Erythroblast (primary cell): ENCODE results near the gene NDUFC1.
"Not testable (repeated sequence)": the region's sequence is repeated elsewhere in the genome, so short reads cannot be mapped to it uniquely, and the experiment has no call there.

Source experiments
- DNase-seq, 2 experiments: peaks; one replicate each; lab custom pipeline; 2025; lab: John Stamatoyannopoulos, UW
- GATA1 ChIP-seq: IDR thresholded peaks from 2 replicates; pipeline ENCODE4 v1.6.1; 2011; ENCODE audit warnings: low read depth, mild to moderate bottlenecking, control low read depth, low read length, moderate library complexity
- POLR2A ChIP-seq: IDR thresholded peaks from 2 replicates; pipeline ENCODE4 v1.6.1; 2011; ENCODE audit warnings: mild to moderate bottlenecking, low read length

NDUFC1 gene

GRCh38 chr4:139301821-139302611 is at the start of gene NDUFC1:
Gene NDUFC1, minus strand, starts transcription at chr4:139302477. Its CDS starts 6,679 bp downstream, at chr4:139295798.
- no peak for TF ChIP-seq GATA1
- peak; percentile 26 for TF ChIP-seq POLR2A
- peak; percentile 81 to 84 for DNase-seq

- peak; percentile 66 to 68 for DNase-seq
- TF ChIP-seq GATA1 = no peak
- TF ChIP-seq POLR2A = no peak
Observed at GRCh38 chr4:139337612-139338011, 35.3 kb upstream of the NDUFC1 start.

GRCh38 chr4:139333046-139333445 is 30.8 kb upstream of the NDUFC1 start:
- DNase-seq = peak in 1 of 2 experiments; percentile 9
- no peak for TF ChIP-seq GATA1
- no peak for TF ChIP-seq POLR2A

- TF ChIP-seq GATA1 (no peak), POLR2A (no peak)
Observed at GRCh38 chr4:139331185-139331584, 28.9 kb upstream of the NDUFC1 start.

GRCh38 chr4:139330283-139330682 is 28.0 kb upstream of the NDUFC1 start:
- TF ChIP-seq POLR2A (no peak), GATA1 (no peak)
- no peak for DNase-seq

More at GRCh38 chr4:139331185-139331584, 28.9 kb upstream of the NDUFC1 start:
- no peak for DNase-seq

GRCh38 chr4:139329665-139330200 is 27.5 kb upstream of the NDUFC1 start:
- TF ChIP-seq POLR2A (no peak), GATA1 (no peak)
- DNase-seq = no peak

- DNase-seq = no peak
- TF ChIP-seq GATA1 = no peak
- no peak for TF ChIP-seq POLR2A
Observed at GRCh38 chr4:139324620-139325019, 22.3 kb upstream of the NDUFC1 start.

GRCh38 chr4:139322541-139322940 is 20.3 kb upstream of the NDUFC1 start:
- DNase-seq = not testable (repeated sequence)

GRCh38 chr4:139322070-139322469 is 19.8 kb upstream of the NDUFC1 start:
- DNase-seq = peak; percentile 39 to 75

- no peak for DNase-seq
- TF ChIP-seq GATA1 (no peak), POLR2A (no peak)
Observed at GRCh38 chr4:139319571-139319970, 17.3 kb upstream of the NDUFC1 start.

- no peak for DNase-seq
- TF ChIP-seq GATA1 (no peak), POLR2A (no peak)
Observed at GRCh38 chr4:139317635-139318034, 15.4 kb upstream of the NDUFC1 start.

- DNase-seq = no peak
- TF ChIP-seq POLR2A (no peak), GATA1 (no peak)
Observed at GRCh38 chr4:139316733-139317132, 14.5 kb upstream of the NDUFC1 start.

GRCh38 chr4:139315221-139315675 is 13.0 kb upstream of the NDUFC1 start:
- no peak for TF ChIP-seq POLR2A
- TF ChIP-seq GATA1 = no peak
- DNase-seq = peak in 1 of 2 experiments; percentile 34

- no peak for TF ChIP-seq POLR2A
- no peak for TF ChIP-seq GATA1
- no peak for DNase-seq
Observed at GRCh38 chr4:139314047-139314800, 11.9 kb upstream of the NDUFC1 start.

- not testable (repeated sequence) for DNase-seq
Observed at GRCh38 chr4:139313414-139313813, 11.1 kb upstream of the NDUFC1 start.
